ENCODE data around the gene ARAP2.

ARAP2 gene

GRCh38 chr4:36244257-36245082 is at the start of gene ARAP2:
TSS of gene ARAP2 (minus strand) at chr4:36244514. CDS start at chr4:36229486, 15,028 bp downstream.
- peak; percentile 68 for DNase-seq (ENCODE audit: low spot score)

GRCh38 chr4:36292556-36293188 is 48.4 kb upstream of the ARAP2 start:
- DNase-seq (ENCODE audit: low spot score): no peak

GRCh38 chr4:36290641-36291040 is 46.3 kb upstream of the ARAP2 start:
- DNase-seq (ENCODE audit: low spot score): no peak

GRCh38 chr4:36288731-36289426 is 44.6 kb upstream of the ARAP2 start:
- no peak for DNase-seq (ENCODE audit: low spot score)

- no peak for DNase-seq (ENCODE audit: low spot score)
These were observed 42.2 kb upstream of the ARAP2 start for GRCh38 chr4:36286481-36286871.

GRCh38 chr4:36285784-36286480 is 41.6 kb upstream of the ARAP2 start:
- peak; percentile 84 for DNase-seq (ENCODE audit: low spot score)

- DNase-seq (ENCODE audit: low spot score): no peak
These were observed 39.7 kb upstream of the ARAP2 start for GRCh38 chr4:36283912-36284465.

GRCh38 chr4:36282503-36283030 is 38.3 kb upstream of the ARAP2 start:
- no peak for DNase-seq (ENCODE audit: low spot score)

GRCh38 chr4:36281384-36282106 is 37.2 kb upstream of the ARAP2 start, which contains the start of gene DTHD1:
TSS of gene DTHD1 (plus strand) at chr4:36281616. CDS start at chr4:36281759, 143 bp downstream.
- peak; percentile 7 for DNase-seq (ENCODE audit: low spot score)

GRCh38 chr4:36280555-36280954 is 36.2 kb upstream of the ARAP2 start:
- no peak for DNase-seq (ENCODE audit: low spot score)

- no peak for DNase-seq (ENCODE audit: low spot score)
These were observed 34.5 kb upstream of the ARAP2 start for GRCh38 chr4:36278789-36279188.

GRCh38 chr4:36277533-36277932 is 33.2 kb upstream of the ARAP2 start:
- no peak for DNase-seq (ENCODE audit: low spot score)

GRCh38 chr4:36274158-36274557 is 29.8 kb upstream of the ARAP2 start:
- no peak for DNase-seq (ENCODE audit: low spot score)

- no peak for DNase-seq (ENCODE audit: low spot score)
These were observed 29.0 kb upstream of the ARAP2 start for GRCh38 chr4:36273276-36273675.

GRCh38 chr4:36269533-36270173 is 25.3 kb upstream of the ARAP2 start:
- DNase-seq (ENCODE audit: low spot score): no peak

- peak; percentile 38 for DNase-seq (ENCODE audit: low spot score)
These were observed 24.8 kb upstream of the ARAP2 start for GRCh38 chr4:36269101-36269500.

- no peak for DNase-seq (ENCODE audit: low spot score)
These were observed 23.4 kb upstream of the ARAP2 start for GRCh38 chr4:36267486-36268268.

GRCh38 chr4:36264207-36264826 is 20.0 kb upstream of the ARAP2 start:
- DNase-seq (ENCODE audit: low spot score): no peak

GRCh38 chr4:36260731-36261130 is 16.4 kb upstream of the ARAP2 start:
- DNase-seq (ENCODE audit: low spot score): no peak

Measured in CD4-positive, alpha-beta T cell treated with Interleukin-6 at 100 ng/mL for 8 hours (primary cell).